SK-N-SH (cell line): ENCODE data around the gene THADA.

Experiments used
- CTCF ChIP-seq: fragments of 200-600 bp; sonication (generic); IDR thresholded peaks from 2 replicates; pipeline ENCODE4 v1.6.1; 2017; ENCODE audit warnings: antibody characterized with exemption, mild to moderate bottlenecking, moderate library complexity
- ELF1 ChIP-seq: IDR thresholded peaks from 2 replicates; pipeline ENCODE4 v1.4.0; 2012
- EP300 ChIP-seq, 2 experiments: IDR thresholded peaks; 2 replicates each; pipeline versions ENCODE4 v1.4.0 to v1.6.1; 2012; ENCODE audit warnings: borderline replicate concordance in 1 of 2, low read depth in 1 of 2, low read length in 1 of 2

GRCh38 chr2:43194121-43194869 lies 401.5 kb downstream of the THADA start:
- no peak for TF ChIP-seq ELF1
- TF ChIP-seq CTCF = no peak
- no peak for TF ChIP-seq EP300 (IDR thresholded peaks at IDR 0.05; ENCODE audit: borderline replicate concordance in 1 of 2, low read depth in 1 of 2, low read length in 1 of 2)
